Endodermal cell (in vitro differentiated cells): ENCODE measurements around the gene ACBD3. TPM values are rescaled to one million over a fixed set of nuclear protein-coding genes. Genes with fewer than 3 reads are reported as not detected.

Source experiments
- DNase-seq: peaks from one replicate; pipeline ENCODE4 v3.0.0-alpha.2; 2017
- H3K27ac ChIP-seq: 2 replicates; pipeline ENCODE4 v1.5.1; 2013; ENCODE audit warnings: mild to moderate bottlenecking, low read depth, low read length, moderate library complexity
- H3K27me3 ChIP-seq: 2 replicates; pipeline ENCODE4 v1.6.1; 2013; ENCODE audit warnings: mild to moderate bottlenecking, low read length, moderate library complexity; ENCODE audit not compliant: insufficient read depth, control insufficient read depth, poor library complexity, severe bottlenecking
- H3K36me3 ChIP-seq: 2 replicates; pipeline ENCODE4 v1.7.0; 2013; ENCODE audit warnings: mild to moderate bottlenecking, low read length, moderate library complexity; ENCODE audit not compliant: control insufficient read depth, insufficient read depth
- H3K4me1 ChIP-seq: one replicate; pipeline ENCODE4 v1.7.0; 2013; ENCODE audit warnings: low read length; ENCODE audit not compliant: control insufficient read depth, insufficient read depth
- H3K4me3 ChIP-seq: 2 replicates; pipeline ENCODE4 v1.5.1; 2013; ENCODE audit warnings: mild to moderate bottlenecking, low read length, moderate library complexity
- H3K9ac ChIP-seq: 2 replicates; pipeline ENCODE4 v1.6.1; 2013; ENCODE audit warnings: mild to moderate bottlenecking, low read length, moderate library complexity; ENCODE audit not compliant: poor library complexity, severe bottlenecking; ENCODE audit errors: extremely low read depth
- H3K9me3 ChIP-seq: 2 replicates; pipeline ENCODE4 v1.6.1; 2013; ENCODE audit warnings: mild to moderate bottlenecking, low read length, moderate library complexity; ENCODE audit not compliant: control insufficient read depth
- H3K27ac Mint-ChIP-seq: 2 replicates; pipeline ENCODE4 v1.8.0; 2020; ENCODE audit warnings: mixed read lengths
- H3K27me3 Mint-ChIP-seq: 2 replicates; pipeline ENCODE4 v1.8.0; 2021; ENCODE audit warnings: mild to moderate bottlenecking, mixed read lengths; ENCODE audit not compliant: insufficient read depth
- H3K36me3 Mint-ChIP-seq: 2 replicates; pipeline ENCODE4 v1.8.0; 2020; ENCODE audit warnings: low read depth, mixed read lengths
- H3K4me1 Mint-ChIP-seq: 2 replicates; pipeline ENCODE4 v1.8.0; 2020; ENCODE audit warnings: mixed read lengths
- H3K4me3 Mint-ChIP-seq: 2 replicates; pipeline ENCODE4 v1.8.0; 2020; ENCODE audit warnings: mild to moderate bottlenecking, moderate library complexity, mixed read lengths
- H3K9me3 Mint-ChIP-seq: 2 replicates; pipeline ENCODE4 v1.8.0; 2020; ENCODE audit warnings: mild to moderate bottlenecking, mixed read lengths
- CTCF ChIP-seq: fragments of 200-600 bp; sonication (generic); conservative IDR thresholded peaks from 2 replicates; pipeline ENCODE4 v1.5.0; 2021; ENCODE audit warnings: antibody characterized with exemption, mild to moderate bottlenecking
- WGBS, 2 experiments: methylation state at CpG; one replicate each; pipeline versions ENCODE4 v1.1.5 to v1.1.7; 2013; ENCODE audit warnings: missing lambda C conversion rate in 2 of 2, mixed read lengths in 1 of 2; ENCODE audit not compliant: insufficient coverage in 1 of 2, insufficient read length in 1 of 2; 5-methylcytosine and 5-hydroxymethylcytosine counted together
- long read RNA-seq, 4 experiments: library from polyadenylated mRNA in 2 of 4; library from RNA in 1 of 4; library from capped mRNA in 1 of 4; stranded (forward) in 3 of 4; unstranded in 1 of 4; transcript quantifications; one replicate each; pipeline ENCODE4 v2.0.0, GENCODE V29; 2020 to 2021; ENCODE audit warnings: inconsistent platforms in 1 of 4
- polyA plus RNA-seq, 2 experiments: library from polyadenylated mRNA; stranded (reverse); fragments of 50-300 nt; gene quantifications; one replicate each; pipeline ENCODE4 v1.2.3, GENCODE V29; 2013
- total RNA-seq, 2 donors: library from RNA; stranded (reverse); fragmentation: NEBNext Ultra II Directional in 1 of 2; extraction: Animal tissue kit (Norgen Biotek cat#: 25700) in 1 of 2; gene quantifications; 2 replicates in 1 of 2; 3 replicates in 1 of 2; pipeline ENCODE4 v1.2.1, GENCODE V29; 2021

The ACBD3 gene
- 10 to 100 TPM; 34.8 to 48.0 TPM for total RNA-seq
- 22.3 TPM for polyA plus RNA-seq (2013, experiment 1 of 2)
- polyA plus RNA-seq (2013, experiment 2 of 2): 24.1 TPM
- long read RNA-seq, experiment 1, partial matches to known transcripts: 9 of 21 reads
- long read RNA-seq, experiment 1, other reads (novel, unspliced or antisense): 9 of 21 reads
- long read RNA-seq, experiment 2, transcript ACBD3-201 (8 exons, 3,573 nt): major isoform, 133 of 151 reads
- long read RNA-seq, experiment 2, partial matches to known transcripts: 7 of 151 reads
- long read RNA-seq, experiment 2, other reads (novel, unspliced or antisense): 11 of 151 reads
- long read RNA-seq, experiment 3, partial matches to known transcripts: 8 of 12 reads
- long read RNA-seq, experiment 3, other reads (novel, unspliced or antisense): 3 of 12 reads
- long read RNA-seq, experiment 4, partial matches to known transcripts: 6 of 11 reads
- long read RNA-seq, experiment 4, other reads (novel, unspliced or antisense): 3 of 11 reads

DNA sequence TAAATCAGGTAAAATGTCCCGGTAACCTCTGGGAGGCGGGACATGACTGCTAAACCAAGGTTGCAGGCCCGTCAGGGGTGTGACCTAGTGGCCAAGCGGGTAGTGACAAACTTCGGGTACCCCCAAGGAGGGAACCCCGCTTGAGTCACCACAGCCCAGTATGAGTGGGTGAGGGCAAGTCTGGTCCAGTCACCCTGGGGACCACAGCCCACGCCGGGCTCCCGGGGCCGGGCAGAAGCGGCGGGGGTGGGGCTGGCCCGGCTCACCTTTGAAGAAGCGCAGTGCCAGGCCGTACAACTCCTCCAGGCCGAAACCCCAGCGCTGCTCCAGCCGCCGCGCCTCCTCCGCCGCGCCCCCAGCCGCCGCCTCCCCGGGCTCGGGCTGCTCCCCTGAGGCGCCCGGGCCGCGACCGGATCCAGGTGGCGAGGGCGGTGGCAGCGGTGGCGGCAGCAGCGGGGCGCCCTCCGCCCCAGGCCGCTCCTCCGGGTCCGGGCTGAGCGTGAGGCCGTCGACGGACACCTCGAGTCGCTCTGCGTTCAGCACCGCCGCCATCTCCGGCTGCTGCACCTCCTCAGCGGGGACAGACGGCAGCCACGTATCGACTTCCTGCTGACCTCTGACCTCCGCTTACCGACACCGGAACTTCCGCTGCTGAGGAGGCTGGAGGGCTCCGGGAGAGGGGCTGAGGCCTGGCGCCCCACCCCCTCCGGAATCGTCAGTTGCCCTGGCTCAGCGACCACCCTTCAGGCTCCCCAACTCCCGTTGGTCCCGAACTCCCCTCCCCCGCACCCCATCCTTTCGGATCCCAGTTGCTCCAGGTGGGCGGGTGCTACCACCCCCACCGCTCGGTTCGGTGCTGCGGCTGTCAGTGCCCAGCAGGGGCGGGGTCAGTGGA, at the start of gene ACBD3:
ACBD3 (minus strand) TSS at position 618 of the 895 bp plus-strand sequence; CDS start at position 552, 66 bp downstream.
- H3K4me3 ChIP-seq: peak within 1 kb of the TSS; percentile 99
- H3K9me3 ChIP-seq: no peaks in the 10 kb centered on the region
- H3K4me3 Mint-ChIP-seq: peak within 1 kb of the TSS; percentile 84
- 0% methylated on average over 9 to 75 of the region's 75 CpGs for WGBS, 2 experiments
- H3K9ac ChIP-seq: peak within 1 kb of the TSS; percentile 79
- peaks cover 11% of the 10 kb centered on the region for H3K36me3 ChIP-seq
- H3K36me3 Mint-ChIP-seq: peaks cover 8% of the 10 kb centered on the region
- H3K27me3 ChIP-seq: no peaks in the 10 kb centered on the region
- peak within 1 kb of the TSS; percentile 76 for H3K27ac ChIP-seq
- H3K4me1 Mint-ChIP-seq: peaks cover 21% of the 10 kb centered on the region
- peak within 1 kb of the TSS; percentile 92 for H3K27ac Mint-ChIP-seq
- H3K4me1 ChIP-seq: no peaks in the 10 kb centered on the region
- H3K27me3 Mint-ChIP-seq: no peaks in the 10 kb centered on the region
- DNase-seq: peak; percentile 95
- TF ChIP-seq CTCF: no peak
- no peaks in the 10 kb centered on the region for H3K9me3 Mint-ChIP-seq

DNA sequence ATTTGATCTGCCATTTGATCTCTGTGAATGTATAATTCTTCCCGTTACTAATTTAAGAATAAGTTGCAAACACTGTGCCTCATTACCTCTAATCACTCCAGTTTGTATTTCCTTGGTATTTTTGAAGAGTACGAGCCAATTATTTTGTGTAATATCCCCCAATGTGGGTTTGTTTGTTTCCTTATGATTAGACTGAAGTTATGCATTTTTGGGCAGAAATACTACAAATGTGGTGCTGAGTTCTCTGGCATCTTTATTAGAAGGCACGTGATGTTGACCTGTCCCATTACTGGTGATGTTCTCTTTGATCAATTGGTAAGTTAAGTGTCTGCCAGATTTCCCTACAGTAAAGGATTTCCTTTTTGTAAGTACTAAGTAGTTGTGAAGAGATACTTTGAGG, 47.3 kb upstream of the ACBD3 start:
- peaks cover 3% of the 10 kb centered on the region for H3K4me1 ChIP-seq
- H3K9me3 ChIP-seq: no peaks in the 10 kb centered on the region
- Mint-ChIP-seq H3K9me3 (no peaks in the 10 kb centered on the region), H3K36me3 (peaks cover 21% of the 10 kb centered on the region), H3K4me1 (peaks cover 4% of the 10 kb centered on the region), H3K27ac (no peak overlapping the region), H3K4me3 (no peak overlapping the region), H3K27me3 (no peaks in the 10 kb centered on the region)
- 85 to 93% methylated on average over 2 to 3 of the region's 3 CpGs for WGBS, 2 experiments
- no peak overlapping the region for H3K9ac ChIP-seq
- no peak for DNase-seq
- H3K27ac ChIP-seq: no peak overlapping the region
- H3K36me3 ChIP-seq: peaks cover 46% of the 10 kb centered on the region
- no peaks in the 10 kb centered on the region for H3K27me3 ChIP-seq
- no peak for TF ChIP-seq CTCF
- no peak overlapping the region for H3K4me3 ChIP-seq

DNA sequence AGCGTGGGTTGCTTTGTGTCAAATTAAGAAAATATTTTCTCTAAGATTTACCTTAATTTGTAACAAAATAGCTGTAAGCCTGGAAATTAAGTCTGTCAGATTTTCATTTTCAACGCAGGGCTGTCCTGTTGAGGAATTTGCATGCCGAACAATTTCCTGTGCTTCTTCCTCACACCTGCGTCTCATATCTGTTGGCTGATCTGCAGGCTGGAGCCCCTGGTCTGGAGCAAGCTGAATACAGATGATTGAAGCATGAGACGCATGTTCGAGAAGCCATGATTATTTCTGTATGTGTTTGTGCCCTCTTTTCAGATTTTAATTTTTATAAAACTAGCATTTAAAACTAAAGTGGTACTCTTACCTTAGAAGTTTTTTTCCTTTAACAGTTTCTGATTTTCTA, 46.8 kb upstream of the ACBD3 start:
- DNase-seq: no peak
- Histone ChIP-seq H3K4me3 (no peak overlapping the region), H3K36me3 (peaks cover 43% of the 10 kb centered on the region), H3K27me3 (no peaks in the 10 kb centered on the region), H3K9me3 (no peaks in the 10 kb centered on the region), H3K27ac (no peak overlapping the region), H3K4me1 (peaks cover 3% of the 10 kb centered on the region), H3K9ac (no peak overlapping the region)
- Mint-ChIP-seq H3K9me3 (no peaks in the 10 kb centered on the region), H3K36me3 (peaks cover 18% of the 10 kb centered on the region), H3K27me3 (no peaks in the 10 kb centered on the region), H3K4me1 (peaks cover 8% of the 10 kb centered on the region), H3K27ac (no peak overlapping the region), H3K4me3 (no peak overlapping the region)
- WGBS, 2 experiments: 92 to 94% methylated on average over 3 to 5 of the region's 6 CpGs
- TF ChIP-seq CTCF: no peak
